ENCODE results near the gene KRT81. TPM values are rescaled to one million over a fixed set of nuclear protein-coding genes. Genes with fewer than 3 reads are reported as not detected.
"Not testable (repeated sequence)": the region's sequence is repeated elsewhere in the genome, so short reads cannot be mapped to it uniquely, and the experiment has no call there.

Gene KRT81
- total RNA-seq, 1 donor from 2014 or later, result not detected

DNA sequence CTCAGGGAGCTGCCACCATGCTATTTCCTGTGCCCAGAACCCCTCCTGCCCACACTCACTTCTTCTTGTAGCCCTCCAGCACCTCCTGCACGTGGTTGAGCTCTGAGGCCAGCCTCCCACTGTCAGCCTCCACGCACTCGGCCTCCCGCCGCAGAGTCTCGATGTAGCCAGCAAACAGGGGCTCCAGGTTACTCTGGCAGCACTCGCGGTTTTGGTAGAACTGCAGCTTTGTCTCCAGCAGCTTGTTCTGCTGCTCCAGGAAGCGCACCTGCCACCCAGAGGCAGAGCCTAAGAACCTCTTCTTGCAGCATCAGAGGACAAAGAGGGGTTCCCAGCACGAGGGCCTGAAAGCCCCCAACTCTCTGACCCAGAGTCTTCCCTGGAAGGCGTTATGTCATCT, 27.8 kb upstream of the KRT81 start:
- Mint-ChIP-seq H3K9me3 (ENCODE audit: unreplicated experiment) (no peaks in the 10 kb centered on the region), H3K4me1 (ENCODE audit: low read depth, unreplicated experiment) (no peaks in the 10 kb centered on the region), H3K4me3 (ENCODE audit: unreplicated experiment) (no peak overlapping the region), H3K27me3 (ENCODE audit: unreplicated experiment) (peaks cover 9% of the 10 kb centered on the region), H3K36me3 (ENCODE audit: unreplicated experiment) (no peaks in the 10 kb centered on the region), H3K27ac (ENCODE audit: unreplicated experiment) (no peak overlapping the region)
- no peak for DNase-seq
- TF ChIP-seq, protein P1, sequence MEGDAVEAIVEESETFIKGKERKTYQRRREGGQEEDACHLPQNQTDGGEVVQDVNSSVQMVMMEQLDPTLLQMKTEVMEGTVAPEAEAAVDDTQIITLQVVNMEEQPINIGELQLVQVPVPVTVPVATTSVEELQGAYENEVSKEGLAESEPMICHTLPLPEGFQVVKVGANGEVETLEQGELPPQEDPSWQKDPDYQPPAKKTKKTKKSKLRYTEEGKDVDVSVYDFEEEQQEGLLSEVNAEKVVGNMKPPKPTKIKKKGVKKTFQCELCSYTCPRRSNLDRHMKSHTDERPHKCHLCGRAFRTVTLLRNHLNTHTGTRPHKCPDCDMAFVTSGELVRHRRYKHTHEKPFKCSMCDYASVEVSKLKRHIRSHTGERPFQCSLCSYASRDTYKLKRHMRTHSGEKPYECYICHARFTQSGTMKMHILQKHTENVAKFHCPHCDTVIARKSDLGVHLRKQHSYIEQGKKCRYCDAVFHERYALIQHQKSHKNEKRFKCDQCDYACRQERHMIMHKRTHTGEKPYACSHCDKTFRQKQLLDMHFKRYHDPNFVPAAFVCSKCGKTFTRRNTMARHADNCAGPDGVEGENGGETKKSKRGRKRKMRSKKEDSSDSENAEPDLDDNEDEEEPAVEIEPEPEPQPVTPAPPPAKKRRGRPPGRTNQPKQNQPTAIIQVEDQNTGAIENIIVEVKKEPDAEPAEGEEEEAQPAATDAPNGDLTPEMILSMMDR (IDR thresholded peaks at IDR 0.05; ENCODE audit: partially characterized antibody, unreplicated experiment), result no peak

DNA sequence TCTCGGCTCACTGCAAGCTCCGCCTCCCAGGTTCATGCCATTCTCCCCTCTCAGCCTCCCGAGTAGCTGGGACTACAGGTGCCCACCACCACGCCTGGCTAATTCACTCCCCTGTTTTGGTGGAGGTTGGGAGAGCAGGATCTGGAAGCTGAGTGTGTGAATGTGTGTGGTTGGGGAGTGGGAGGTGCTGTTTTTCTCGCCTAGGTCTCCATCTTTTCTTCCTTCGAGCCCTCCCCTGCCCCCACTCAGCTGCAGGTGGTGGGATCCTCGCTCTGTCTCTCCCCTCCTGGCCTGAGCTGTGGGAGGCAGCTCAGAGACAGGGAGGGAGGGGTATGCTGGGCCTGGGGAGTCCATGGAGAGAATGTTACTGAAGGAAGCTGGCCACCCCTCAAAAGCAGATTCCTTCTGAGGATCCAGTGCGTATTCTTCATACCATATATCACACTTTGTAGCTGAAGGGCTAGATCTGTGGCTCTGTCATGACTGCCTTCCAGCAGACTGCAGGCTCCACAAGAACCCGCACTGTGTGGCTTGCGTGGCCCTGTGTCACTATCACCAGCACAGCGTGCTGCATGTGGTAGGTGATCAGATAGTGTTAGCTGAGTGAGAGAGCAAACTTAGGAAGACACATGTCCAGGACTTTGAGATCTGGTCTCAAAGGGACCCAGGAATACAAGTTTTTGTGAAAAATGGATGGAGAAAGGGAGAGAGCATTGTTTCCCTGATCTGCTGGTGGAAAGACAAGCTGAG, 27.1 kb upstream of the KRT81 start:
- no peak overlapping the region for H3K27ac Mint-ChIP-seq (ENCODE audit: unreplicated experiment)
- H3K27me3 Mint-ChIP-seq (ENCODE audit: unreplicated experiment), result peaks cover 10% of the 10 kb centered on the region
- H3K4me1 Mint-ChIP-seq (ENCODE audit: low read depth, unreplicated experiment), result no peaks in the 10 kb centered on the region

DNA sequence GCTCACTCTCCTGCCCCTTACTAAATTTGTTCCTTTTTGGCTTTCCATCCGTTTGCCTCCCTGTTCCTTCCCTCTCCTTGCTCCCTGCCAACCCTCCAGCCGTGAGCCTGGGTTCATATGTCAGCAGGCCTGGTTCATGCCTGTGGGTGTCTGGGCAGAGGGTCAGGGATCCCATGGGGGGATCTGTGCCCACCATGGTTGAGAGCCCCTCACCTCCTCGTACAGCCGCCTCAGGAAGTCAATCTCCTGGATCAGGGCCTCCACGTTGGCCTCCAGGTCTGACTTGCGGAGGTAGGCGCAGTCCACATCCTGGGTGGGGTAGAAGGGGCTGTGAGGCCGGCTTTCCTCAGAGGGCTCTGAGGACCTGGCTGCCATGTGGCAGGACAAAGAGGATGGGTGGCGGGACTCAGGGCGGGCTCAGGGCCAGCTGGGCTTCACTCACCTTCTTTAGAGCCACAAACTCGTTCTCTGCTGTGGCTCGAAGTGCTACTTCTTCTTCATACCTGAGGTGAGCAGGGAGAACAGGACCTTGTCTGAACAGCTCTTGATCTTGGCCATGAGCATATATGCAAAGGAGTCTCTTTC, 26.2 kb upstream of the KRT81 start:
- Mint-ChIP-seq H3K9me3 (ENCODE audit: unreplicated experiment) (peaks cover 5% of the 10 kb centered on the region), H3K4me1 (ENCODE audit: low read depth, unreplicated experiment) (no peaks in the 10 kb centered on the region), H3K36me3 (ENCODE audit: unreplicated experiment) (no peaks in the 10 kb centered on the region), H3K27ac (ENCODE audit: unreplicated experiment) (no peak overlapping the region), H3K4me3 (ENCODE audit: unreplicated experiment) (no peak overlapping the region), H3K27me3 (ENCODE audit: unreplicated experiment) (peaks cover 13% of the 10 kb centered on the region)
- no peak for DNase-seq
- TF ChIP-seq, protein P1 (IDR thresholded peaks at IDR 0.05; ENCODE audit: partially characterized antibody, unreplicated experiment), result no peak

More for the DNA sequence above, 27.1 kb upstream of the KRT81 start:
- TF ChIP-seq, protein P1 (IDR thresholded peaks at IDR 0.05; ENCODE audit: partially characterized antibody, unreplicated experiment), result no peak
- DNase-seq, result no peak
- Mint-ChIP-seq H3K4me3 (ENCODE audit: unreplicated experiment) (no peak overlapping the region), H3K9me3 (ENCODE audit: unreplicated experiment) (peaks cover 1% of the 10 kb centered on the region), H3K36me3 (ENCODE audit: unreplicated experiment) (no peaks in the 10 kb centered on the region)

DNA sequence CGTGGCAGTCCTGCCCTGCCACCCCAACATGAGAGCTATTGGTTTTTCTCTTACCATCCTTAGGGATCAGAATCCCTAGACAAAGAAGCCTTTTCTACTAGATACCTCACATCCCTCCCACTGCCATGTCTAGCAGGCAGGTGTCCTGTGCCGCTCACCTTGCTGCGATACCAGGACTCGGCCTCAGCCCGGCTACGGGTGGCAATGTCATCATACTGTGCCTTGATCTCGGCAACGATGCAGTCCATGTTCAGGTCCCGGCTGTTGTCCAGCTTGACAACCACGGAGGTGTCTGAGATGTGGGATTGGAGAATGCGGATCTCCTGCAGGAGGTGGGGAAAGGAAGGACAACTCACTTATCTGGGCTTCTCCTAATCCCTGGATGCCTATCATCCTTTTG, 25.4 kb upstream of the KRT81 start:
- TF ChIP-seq, protein P1 (IDR thresholded peaks at IDR 0.05; ENCODE audit: partially characterized antibody, unreplicated experiment), result no peak
- DNase-seq, result no peak
- H3K27me3 Mint-ChIP-seq (ENCODE audit: unreplicated experiment), result peaks cover 11% of the 10 kb centered on the region
- H3K4me1 Mint-ChIP-seq (ENCODE audit: low read depth, unreplicated experiment), result no peaks in the 10 kb centered on the region
- peaks cover 5% of the 10 kb centered on the region for H3K9me3 Mint-ChIP-seq (ENCODE audit: unreplicated experiment)
- no peak overlapping the region for H3K4me3 Mint-ChIP-seq (ENCODE audit: unreplicated experiment)
- no peaks in the 10 kb centered on the region for H3K36me3 Mint-ChIP-seq (ENCODE audit: unreplicated experiment)
- H3K27ac Mint-ChIP-seq (ENCODE audit: unreplicated experiment), result no peak overlapping the region

DNA sequence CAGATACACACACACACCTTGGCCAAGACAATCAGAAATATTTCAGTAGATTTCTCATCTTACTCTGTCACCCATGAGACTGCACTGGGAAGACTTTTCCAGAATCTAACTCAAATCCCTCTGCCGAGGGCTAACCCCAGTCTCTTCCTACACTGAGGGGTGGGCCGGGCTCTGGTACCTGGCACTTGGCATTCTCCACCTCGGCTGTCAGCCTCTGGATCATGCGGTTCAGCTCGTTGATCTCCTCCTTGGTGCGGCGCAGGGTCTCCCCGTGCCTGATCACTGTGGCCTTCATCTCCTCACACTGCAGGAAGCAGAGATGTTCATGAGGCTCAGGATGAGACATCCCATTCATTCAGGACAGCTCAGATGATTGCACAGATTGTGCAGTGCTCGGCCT, 25.0 kb upstream of the KRT81 start:
- peaks cover 5% of the 10 kb centered on the region for H3K9me3 Mint-ChIP-seq (ENCODE audit: unreplicated experiment)
- H3K27ac Mint-ChIP-seq (ENCODE audit: unreplicated experiment), result no peak overlapping the region
- TF ChIP-seq, protein P1 (IDR thresholded peaks at IDR 0.05; ENCODE audit: partially characterized antibody, unreplicated experiment), result no peak
- no peaks in the 10 kb centered on the region for H3K4me1 Mint-ChIP-seq (ENCODE audit: low read depth, unreplicated experiment)
- no peaks in the 10 kb centered on the region for H3K36me3 Mint-ChIP-seq (ENCODE audit: unreplicated experiment)
- H3K4me3 Mint-ChIP-seq (ENCODE audit: unreplicated experiment), result no peak overlapping the region
- peaks cover 11% of the 10 kb centered on the region for H3K27me3 Mint-ChIP-seq (ENCODE audit: unreplicated experiment)
- DNase-seq, result no peak

DNA sequence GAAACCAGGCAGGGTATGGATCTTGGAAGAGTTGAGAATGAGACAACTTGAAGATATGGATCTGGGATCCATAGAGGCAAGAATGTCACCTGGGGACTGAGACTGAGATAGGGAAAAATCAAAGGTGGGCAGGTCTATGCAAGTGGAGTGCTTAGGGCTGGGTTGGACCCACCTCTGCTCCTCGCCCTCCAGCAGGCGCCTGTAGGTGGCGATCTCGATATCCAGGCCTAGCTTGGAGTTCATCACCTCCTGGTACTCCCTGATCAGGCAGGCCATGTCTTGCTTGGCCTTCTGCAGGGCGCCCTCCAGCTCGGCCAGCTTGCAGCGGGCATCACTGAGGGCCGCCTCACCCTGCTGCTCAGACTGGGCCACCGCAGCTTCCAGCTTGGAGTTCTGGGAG, 24.4 kb upstream of the KRT81 start:
- H3K4me3 Mint-ChIP-seq (ENCODE audit: unreplicated experiment), result not testable (repeated sequence)

More for the DNA sequence above, 24.4 kb upstream of the KRT81 start:
- not testable (repeated sequence) for H3K4me1 Mint-ChIP-seq (ENCODE audit: low read depth, unreplicated experiment); H3K36me3 Mint-ChIP-seq (ENCODE audit: unreplicated experiment); H3K9me3 Mint-ChIP-seq (ENCODE audit: unreplicated experiment); H3K27ac Mint-ChIP-seq (ENCODE audit: unreplicated experiment)
- peak; percentile 48 for DNase-seq
- peaks cover 11% of the 10 kb centered on the region for H3K27me3 Mint-ChIP-seq (ENCODE audit: unreplicated experiment)

Data from glutamatergic neuron (in vitro differentiated cells).